Esophagus squamous epithelium (tissue), 4 donors: ENCODE measurements around the gene PIK3R2.

ENCODE experiments used
- CTCF ChIP-seq, 6 experiments: fragments of 450-650 bp in 4 of 6; fragments of 200-600 bp in 2 of 6; sonication (generic) in 2 of 6; IDR thresholded peaks; one replicate each; pipeline ENCODE4 v1.5.1; 2016 to 2019; ENCODE audit warnings: antibody characterized with exemption in 6 of 6, mild to moderate bottlenecking in 4 of 6, moderate library complexity in 4 of 6
- POLR2A ChIP-seq, 4 donors: fragments of 450-650 bp; IDR thresholded peaks; one replicate each; pipeline ENCODE4 v1.6.1; 2017; ENCODE audit warnings: antibody characterized with exemption in 4 of 4, mild to moderate bottlenecking in 4 of 4, moderate library complexity in 3 of 4

GRCh38 chr19:18190278-18190677 is 37.3 kb downstream of the PIK3R2 start:
- TF ChIP-seq CTCF (IDR thresholded peaks at IDR 0.05) (no peak), POLR2A (IDR thresholded peaks at IDR 0.05) (no peak)
